Activated CD4-positive, alpha-beta T cell treated with anti-CD3 and anti-CD28 coated beads, Interleukin-2, amount 10 ng/mL, durations not matched to agents 7 days and 5 days (primary cell): Measurements from ENCODE around the gene CFAP97. TPM values are rescaled to one million over a fixed set of nuclear protein-coding genes. Genes with fewer than 3 reads are reported as not detected.
A peak's percentile ranks its signal among the peaks of the same experiment; 100 is the strongest.

ENCODE experiments used
- CTCF ChIA-PET: fragments of 350-600 bp; sonication (Branson Sonifier 250); formaldehyde crosslinking; loops from one replicate; lab custom pipeline; 2021; ENCODE audit warnings: antibody characterized with exemption; lab: Charles Lee
- POLR2A ChIA-PET: fragments of 350-600 bp; sonication (Branson Sonifier 250); formaldehyde crosslinking; loops from one replicate; lab custom pipeline; 2021; ENCODE audit warnings: antibody characterized with exemption; lab: Charles Lee
- DNase-seq: peaks from one replicate; pipeline ENCODE4 v3.0.0-alpha.2; 2020
- H3K27ac Mint-ChIP-seq: one replicate; pipeline ENCODE4 v1.8.0; 2021; ENCODE audit warnings: mild to moderate bottlenecking, moderate library complexity, mixed read lengths
- H3K27me3 Mint-ChIP-seq: one replicate; pipeline ENCODE4 v1.8.0; 2021; ENCODE audit warnings: mixed read lengths
- H3K36me3 Mint-ChIP-seq: one replicate; pipeline ENCODE4 v1.8.0; 2021; ENCODE audit warnings: low read depth, mixed read lengths
- H3K4me1 Mint-ChIP-seq: one replicate; pipeline ENCODE4 v1.8.0; 2021; ENCODE audit warnings: mixed read lengths
- H3K4me3 Mint-ChIP-seq: one replicate; pipeline ENCODE4 v1.8.0; 2021; ENCODE audit warnings: mild to moderate bottlenecking, moderate library complexity, mixed read lengths
- H3K9me3 Mint-ChIP-seq: one replicate; pipeline ENCODE4 v1.8.0; 2021; ENCODE audit warnings: mixed read lengths
- total RNA-seq, 2 experiments: library from RNA; stranded (reverse); gene quantifications; one replicate each; pipeline ENCODE4 v1.2.3, GENCODE V29; 2021

Gene CFAP97
- total RNA-seq, 2 experiments from 2014 or later: 32.4 to 44.3 TPM

- Mint-ChIP-seq H3K4me1 (peaks cover 12% of the 10 kb centered on the region), H3K4me3 (no peak overlapping the region), H3K9me3 (no peaks in the 10 kb centered on the region), H3K27me3 (no peaks in the 10 kb centered on the region), H3K27ac (no peak overlapping the region), H3K36me3 (peaks cover 8% of the 10 kb centered on the region)
- peak; percentile 85 for DNase-seq
- ChIA-PET POLR2A (no interaction called here), CTCF (interaction anchor here (0.6 to 1.9 kb wide), 16 partner anchors 8 to 241 kb away, joined by 3 to 8 read pairs (median 4); partner anchors contain the start of genes SLC25A4 and SNX25)
Observed at GRCh38 chr4:185183622-185184281, 20.0 kb downstream of the CFAP97 start.

GRCh38 chr4:185182239-185182638, 21.6 kb downstream of the CFAP97 start:
- H3K4me3 Mint-ChIP-seq: no peak overlapping the region
- CTCF ChIA-PET: interaction anchor here (1.0 kb wide), 1 partner anchor 9 kb away, joined by 5 read pairs; no protein-coding TSS in a partner anchor
- H3K4me1 Mint-ChIP-seq: peaks cover 17% of the 10 kb centered on the region

GRCh38 chr4:185179488-185179887, 24.3 kb downstream of the CFAP97 start:
- POLR2A ChIA-PET: no interaction called here

More at GRCh38 chr4:185182239-185182638, 21.6 kb downstream of the CFAP97 start:
- POLR2A ChIA-PET: no interaction called here
- Mint-ChIP-seq H3K27ac (no peak overlapping the region), H3K9me3 (no peaks in the 10 kb centered on the region), H3K36me3 (peaks cover 6% of the 10 kb centered on the region), H3K27me3 (no peaks in the 10 kb centered on the region)
- no peak for DNase-seq

GRCh38 chr4:185171373-185172071, 32.3 kb downstream of the CFAP97 start:
- CTCF ChIA-PET: interaction anchor here (0.7 kb wide), 1 partner anchor 14 kb away, joined by 4 read pairs; no protein-coding TSS in a partner anchor
- Mint-ChIP-seq H3K36me3 (peaks cover 46% of the 10 kb centered on the region), H3K27ac (no peak overlapping the region), H3K27me3 (peaks cover 3% of the 10 kb centered on the region), H3K4me3 (no peak overlapping the region), H3K4me1 (peaks cover 3% of the 10 kb centered on the region), H3K9me3 (peaks cover 5% of the 10 kb centered on the region)
- POLR2A ChIA-PET: no interaction called here
- no peak for DNase-seq

More at GRCh38 chr4:185179488-185179887, 24.3 kb downstream of the CFAP97 start:
- Mint-ChIP-seq H3K36me3 (peaks cover 12% of the 10 kb centered on the region), H3K4me1 (peaks cover 10% of the 10 kb centered on the region), H3K27me3 (no peaks in the 10 kb centered on the region), H3K4me3 (no peak overlapping the region), H3K27ac (no peak overlapping the region), H3K9me3 (no peaks in the 10 kb centered on the region)
- no peak for DNase-seq
- CTCF ChIA-PET: no interaction called here

- POLR2A ChIA-PET: no interaction called here
- Mint-ChIP-seq H3K27me3 (peaks cover 10% of the 10 kb centered on the region), H3K9me3 (peaks cover 5% of the 10 kb centered on the region), H3K36me3 (peaks cover 54% of the 10 kb centered on the region), H3K4me3 (no peak overlapping the region), H3K4me1 (peaks cover 18% of the 10 kb centered on the region), H3K27ac (no peak overlapping the region)
- no peak for DNase-seq
- CTCF ChIA-PET: interaction anchor here (1.0 kb wide), 1 partner anchor 304 kb away, joined by 3 read pairs; no protein-coding TSS in a partner anchor
Observed at GRCh38 chr4:185167234-185167633, 36.6 kb downstream of the CFAP97 start.

- DNase-seq: peak; percentile 39
- peak overlapping the region; percentile 31 for H3K27ac Mint-ChIP-seq
- peaks cover 18% of the 10 kb centered on the region for H3K4me1 Mint-ChIP-seq
- H3K36me3 Mint-ChIP-seq: peaks cover 60% of the 10 kb centered on the region
- peaks cover 10% of the 10 kb centered on the region for H3K27me3 Mint-ChIP-seq
- ChIA-PET CTCF (no interaction called here), POLR2A (no interaction called here)
- H3K4me3 Mint-ChIP-seq: peak overlapping the region; percentile 39
- H3K9me3 Mint-ChIP-seq: peaks cover 5% of the 10 kb centered on the region
Observed at GRCh38 chr4:185165605-185166063, 38.2 kb downstream of the CFAP97 start.

GRCh38 chr4:185151296-185151695, 52.5 kb downstream of the CFAP97 start:
- POLR2A ChIA-PET: no interaction called here
- H3K27ac Mint-ChIP-seq: no peak overlapping the region
- CTCF ChIA-PET: interaction anchor here (0.8 kb wide), 1 partner anchor 17 kb away, joined by 3 read pairs; no protein-coding TSS in a partner anchor
- no peak overlapping the region for H3K4me3 Mint-ChIP-seq
- H3K27me3 Mint-ChIP-seq: no peaks in the 10 kb centered on the region
- H3K36me3 Mint-ChIP-seq: peaks cover 17% of the 10 kb centered on the region
- DNase-seq: no peak
- H3K9me3 Mint-ChIP-seq: no peaks in the 10 kb centered on the region
- H3K4me1 Mint-ChIP-seq: peaks cover 3% of the 10 kb centered on the region

- CTCF ChIA-PET: interaction anchor here (0.5 kb wide), 1 partner anchor 8 kb away, joined by 3 read pairs; no protein-coding TSS in a partner anchor
- peaks cover 8% of the 10 kb centered on the region for H3K27me3 Mint-ChIP-seq
Observed at GRCh38 chr4:185149392-185149791, 54.4 kb downstream of the CFAP97 start.

GRCh38 chr4:185145572-185145971, 58.2 kb downstream of the CFAP97 start:
- Mint-ChIP-seq H3K36me3 (no peaks in the 10 kb centered on the region), H3K4me1 (peaks cover 13% of the 10 kb centered on the region), H3K4me3 (no peak overlapping the region), H3K27ac (no peak overlapping the region), H3K27me3 (peaks cover 33% of the 10 kb centered on the region), H3K9me3 (no peaks in the 10 kb centered on the region)
- ChIA-PET POLR2A (no interaction called here), CTCF (no interaction called here)
- DNase-seq: no peak

More at GRCh38 chr4:185149392-185149791, 54.4 kb downstream of the CFAP97 start:
- Mint-ChIP-seq H3K4me3 (no peak overlapping the region), H3K36me3 (peaks cover 14% of the 10 kb centered on the region), H3K9me3 (no peaks in the 10 kb centered on the region), H3K4me1 (peaks cover 3% of the 10 kb centered on the region), H3K27ac (no peak overlapping the region)
- POLR2A ChIA-PET: no interaction called here
- DNase-seq: no peak

GRCh38 chr4:185144601-185145240, 59.1 kb downstream of the CFAP97 start:
- ChIA-PET CTCF (no interaction called here), POLR2A (no interaction called here)
- H3K4me1 Mint-ChIP-seq: peaks cover 10% of the 10 kb centered on the region
- no peak for DNase-seq
- H3K27ac Mint-ChIP-seq: no peak overlapping the region
- H3K36me3 Mint-ChIP-seq: no peaks in the 10 kb centered on the region
- no peak overlapping the region for H3K4me3 Mint-ChIP-seq
- H3K9me3 Mint-ChIP-seq: no peaks in the 10 kb centered on the region
- H3K27me3 Mint-ChIP-seq: peaks cover 37% of the 10 kb centered on the region

- H3K9me3 Mint-ChIP-seq: no peaks in the 10 kb centered on the region
- H3K4me3 Mint-ChIP-seq: peak overlapping the region; percentile 50
- H3K4me1 Mint-ChIP-seq: peaks cover 10% of the 10 kb centered on the region
- CTCF ChIA-PET: interaction anchor here (1.0 to 1.9 kb wide), 5 partner anchors 9 to 40 kb away, joined by 3 to 7 read pairs (median 5); no protein-coding TSS in a partner anchor
- peaks cover 44% of the 10 kb centered on the region for H3K27me3 Mint-ChIP-seq
- H3K36me3 Mint-ChIP-seq: no peaks in the 10 kb centered on the region
- DNase-seq: no peak
- H3K27ac Mint-ChIP-seq: no peak overlapping the region
- POLR2A ChIA-PET: no interaction called here
Observed at GRCh38 chr4:185143601-185143969, 60.2 kb downstream of the CFAP97 start.

GRCh38 chr4:185142912-185143600, 60.7 kb downstream of the CFAP97 start, which contains the start of gene SLC25A4:
Gene SLC25A4 (plus strand): TSS chr4:185143266. CDS start chr4:185143373, 107 bp downstream.
- Mint-ChIP-seq H3K27ac (no peak within 1 kb of the TSS), H3K4me3 (peak within 1 kb of the TSS; percentile 74), H3K4me1 (peaks cover 10% of the 10 kb centered on the region), H3K9me3 (no peaks in the 10 kb centered on the region), H3K36me3 (no peaks in the 10 kb centered on the region), H3K27me3 (peaks cover 48% of the 10 kb centered on the region)
- ChIA-PET CTCF (interaction anchor here (1.0 to 1.9 kb wide), 5 partner anchors 9 to 41 kb away, joined by 3 to 7 read pairs (median 5); no protein-coding TSS in a partner anchor), POLR2A (no interaction called here)
- DNase-seq: peak; percentile 66
